Testis (tissue), 3 donors: ENCODE results near the gene DCAF8L2. TPM values are rescaled to one million over a fixed set of nuclear protein-coding genes. Genes with fewer than 3 reads are reported as not detected.
"Not testable (repeated sequence)": the region's sequence is repeated elsewhere in the genome, so short reads cannot be mapped to it uniquely, and the experiment has no call there.

ENCODE experiments used
- DNase-seq: peaks from one replicate; pipeline ENCODE4 v3.0.0-alpha.2; 2019
- H3K27ac ChIP-seq, 2 donors: fragments of 200-600 bp; sonication (generic); one replicate each; pipeline ENCODE4 v1.5.1; 2019
- H3K27me3 ChIP-seq: fragments of 200-600 bp; sonication (generic); one replicate; pipeline ENCODE4 v1.5.1; 2019
- H3K36me3 ChIP-seq: fragments of 200-600 bp; sonication (generic); one replicate; pipeline ENCODE4 v1.5.1; 2017; ENCODE audit warnings: low read depth; ENCODE audit errors: missing control alignments
- H3K4me1 ChIP-seq: fragments of 200-600 bp; sonication (generic); one replicate; pipeline ENCODE4 v1.5.1; 2019
- H3K4me3 ChIP-seq, 2 donors: fragments of 200-600 bp; sonication (generic); one replicate each; pipeline ENCODE4 v1.5.1; 2017 to 2019
- H3K9me3 ChIP-seq: fragments of 200-600 bp; sonication (generic); one replicate; pipeline ENCODE4 v1.5.1; 2017
- CTCF ChIP-seq, 3 experiments: fragments of 450-650 bp in 2 of 3; fragments of 200-600 bp in 1 of 3; sonication (generic) in 1 of 3; IDR thresholded peaks; one replicate each; pipeline ENCODE4 v1.5.1; 2016 to 2019; ENCODE audit warnings: antibody characterized with exemption in 3 of 3, mild to moderate bottlenecking in 2 of 3, moderate library complexity in 1 of 3
- POLR2A ChIP-seq: fragments of 450-650 bp; IDR thresholded peaks from one replicate; pipeline ENCODE4 v1.6.1; 2017; ENCODE audit warnings: antibody characterized with exemption, mild to moderate bottlenecking, moderate library complexity
- WGBS, 2 donors: methylation state at CpG; one replicate each; pipeline ENCODE4 v1.1.5; 2018; 5-methylcytosine and 5-hydroxymethylcytosine counted together
- intact Hi-C: fragments of 100-400 bp; cut with DNase I; formaldehyde crosslinking; loops from one replicate; pipeline ENCODE4 v1.15.1; 2023; ENCODE audit warnings: low total_unique reads
- polyA plus RNA-seq: library from polyadenylated mRNA; stranded (reverse); fragments of 350-450 nt; fragmentation: Illumina TruSeq; extraction: RNeasy Lipid Tissue Mini Kit (QIAGEN cat#74804); gene quantifications from one replicate; pipeline ENCODE4 v1.2.3, GENCODE V29; 2014; ENCODE audit warnings: low read depth, low replicate concordance; ENCODE audit not compliant: insufficient read depth
- total RNA-seq, 2 donors: library from RNA; depleted of rRNA; stranded (reverse); fragments of >200 nt; gene quantifications; one replicate each; pipeline ENCODE4 v1.2.3, GENCODE V29; 2016

The DCAF8L2 gene
- total and polyA plus RNA-seq, 3 donors from 2014 or later, result 55.4 to 175 (median 125) TPM

- TF ChIP-seq CTCF (IDR thresholded peaks at IDR 0.05) (no peak), POLR2A (no peak)
- no peaks in the 10 kb centered on the region for H3K36me3 ChIP-seq
- no peak overlapping the region for H3K27ac ChIP-seq
- intact Hi-C loops, result no loop called here
- no peaks in the 10 kb centered on the region for H3K9me3 ChIP-seq
- H3K27me3 ChIP-seq, result no peaks in the 10 kb centered on the region
- WGBS, 2 donors, result 43 to 54% methylated on average over 1 of the region's 1 CpG
- no peak for DNase-seq
- no peak overlapping the region for H3K4me3 ChIP-seq
- no peaks in the 10 kb centered on the region for H3K4me1 ChIP-seq
Observed at GRCh38 chrX:27679281-27679680, 89.1 kb downstream of the DCAF8L2 start.

GRCh38 chrX:27680726-27681125 is 90.6 kb downstream of the DCAF8L2 start:
- TF ChIP-seq POLR2A, result no peak
- no peak for TF ChIP-seq CTCF (IDR thresholded peaks at IDR 0.05)
- H3K36me3 ChIP-seq, result no peaks in the 10 kb centered on the region
- WGBS, 2 donors, result 47 to 58% methylated on average over 1 of the region's 1 CpG
- H3K27me3 ChIP-seq, result no peaks in the 10 kb centered on the region
- intact Hi-C loops, result no loop called here
- no peaks in the 10 kb centered on the region for H3K9me3 ChIP-seq
- no peaks in the 10 kb centered on the region for H3K4me1 ChIP-seq
- no peak overlapping the region for H3K27ac ChIP-seq
- no peak overlapping the region for H3K4me3 ChIP-seq
- no peak for DNase-seq

GRCh38 chrX:27683566-27684208 is 93.5 kb downstream of the DCAF8L2 start:
- H3K4me3 ChIP-seq, H3K9me3 ChIP-seq, H3K27me3 ChIP-seq, H3K36me3 ChIP-seq, H3K4me1 ChIP-seq, H3K27ac ChIP-seq, intact Hi-C loops: not testable (repeated sequence)
- peak; percentile 22 to 45 (median 41) for TF ChIP-seq CTCF (IDR thresholded peaks at IDR 0.05)
- 34 to 63% methylated on average over 4 to 5 of the region's 5 CpGs for WGBS, 2 donors
- DNase-seq, result peak; percentile 43

- Histone ChIP-seq H3K4me3 (no peak overlapping the region), H3K27me3 (no peaks in the 10 kb centered on the region), H3K4me1 (no peaks in the 10 kb centered on the region), H3K36me3 (no peaks in the 10 kb centered on the region), H3K27ac (no peak overlapping the region), H3K9me3 (no peaks in the 10 kb centered on the region)
- no peak for TF ChIP-seq CTCF (IDR thresholded peaks at IDR 0.05)
- TF ChIP-seq POLR2A, result no peak
- intact Hi-C loops, result no loop called here
- DNase-seq, result no peak
- 78 to 95% methylated on average over 1 of the region's 1 CpG for WGBS, 2 donors
Observed at GRCh38 chrX:27694667-27695066, 104.5 kb downstream of the DCAF8L2 start.

GRCh38 chrX:27706526-27706925 is 116.4 kb downstream of the DCAF8L2 start:
- TF ChIP-seq CTCF (IDR thresholded peaks at IDR 0.05) (no peak), POLR2A (no peak)
- Histone ChIP-seq H3K4me1 (no peaks in the 10 kb centered on the region), H3K9me3 (no peaks in the 10 kb centered on the region), H3K27me3 (no peaks in the 10 kb centered on the region), H3K36me3 (no peaks in the 10 kb centered on the region), H3K27ac (no peak overlapping the region), H3K4me3 (no peak overlapping the region)
- 39 to 54% methylated on average over 1 of the region's 1 CpG for WGBS, 2 donors
- DNase-seq, result no peak
- intact Hi-C loops, result no loop called here
